Endothelial cell of umbilical vein (primary cell): Measurements from ENCODE around the gene H2BK1. TPM values are rescaled to one million over a fixed set of nuclear protein-coding genes. Genes with fewer than 3 reads are reported as not detected.

Source experiments
- BruUV-seq: library from RNA; stranded (reverse); fragments of 400-500 nt; replicated peaks from 2 replicates; lab custom pipeline; 2021; lab: Mats Ljungman, UMichigan
- CTCF ChIA-PET: fragments of 300-600, 350-600 bp; sonication (Branson Sonifier 250); formaldehyde crosslinking; loops from one replicate; lab custom pipeline; 2021; ENCODE audit warnings: antibody characterized with exemption, inconsistent platforms; lab: Charles Lee
- POLR2A ChIA-PET: fragments of 300-600, 350-600 bp; sonication (Branson Sonifier 250); formaldehyde crosslinking; loops from one replicate; lab custom pipeline; 2021; ENCODE audit warnings: antibody characterized with exemption, inconsistent platforms; lab: Charles Lee
- DNase-seq: peaks from one replicate; pipeline ENCODE4 v3.0.0-alpha.2; 2011; ENCODE audit warnings: low read depth, low spot score
- FAIRE-seq: peaks from 2 replicates; lab custom pipeline; 2011; peaks lifted over from hg19 to GRCh38; lab: Jason Lieb, UNC
- H2AFZ ChIP-seq: 2 replicates; pipeline ENCODE4 v1.6.0; 2012; ENCODE audit warnings: low read depth, low read length, control low read depth, inconsistent platforms
- H3K27ac ChIP-seq: 2 replicates; pipeline ENCODE4 v1.5.1; 2011; ENCODE audit warnings: low read depth, mild to moderate bottlenecking, control low read depth, low read length, moderate library complexity; ENCODE audit not compliant: insufficient read depth
- H3K27me3 ChIP-seq, 2 experiments: 2 replicates each; pipeline versions ENCODE4 v1.6.0 to v1.6.1; 2011; ENCODE audit warnings: low read length in 2 of 2, mixed read lengths in 1 of 2; ENCODE audit not compliant: control insufficient read depth in 2 of 2, insufficient read depth in 2 of 2
- H3K36me3 ChIP-seq, 2 experiments: 2 replicates in 1 of 2; 3 replicates in 1 of 2; pipeline ENCODE4 v1.5.1; 2011; ENCODE audit warnings: low read length in 2 of 2, mild to moderate bottlenecking in 1 of 2, moderate library complexity in 1 of 2; ENCODE audit not compliant: control insufficient read depth in 2 of 2, insufficient read depth in 2 of 2; ENCODE audit errors: extremely low read depth in 1 of 2
- H3K4me1 ChIP-seq: 3 replicates; pipeline ENCODE4 v1.5.1; 2011; ENCODE audit warnings: mild to moderate bottlenecking, low read length; ENCODE audit not compliant: control insufficient read depth, insufficient read depth; ENCODE audit errors: extremely low read depth
- H3K4me2 ChIP-seq: 2 replicates; pipeline ENCODE4 v1.6.1; 2011; ENCODE audit warnings: low read length, control low read depth, mixed read lengths; ENCODE audit not compliant: insufficient read depth
- H3K4me3 ChIP-seq, 3 experiments: fragments of 200-600 bp in 1 of 3; sonication (generic), shearing (Covaris generic) in 1 of 3; replicated peaks in 1 of 3; 2 replicates each; pipeline ENCODE4 v1.5.1; 2011 to 2016; ENCODE audit warnings: control low read depth in 3 of 3, low read length in 3 of 3, mild to moderate bottlenecking in 2 of 3, inconsistent platforms in 1 of 3, low read depth in 1 of 3, moderate library complexity in 1 of 3; ENCODE audit not compliant: insufficient read depth in 1 of 3
- H3K79me2 ChIP-seq: 2 replicates; pipeline ENCODE4 v1.6.0; 2012; ENCODE audit warnings: low read length, inconsistent platforms; ENCODE audit not compliant: control insufficient read depth, insufficient read depth
- H3K9ac ChIP-seq: replicated peaks from 2 replicates; pipeline ENCODE3; 2011; ENCODE audit warnings: low read length, control low read depth; ENCODE audit not compliant: insufficient read depth; ENCODE audit errors: extremely low read depth
- H3K9me1 ChIP-seq: replicated peaks from 3 replicates; pipeline ENCODE4 v1.6.0; 2011; ENCODE audit warnings: mild to moderate bottlenecking, low read length; ENCODE audit not compliant: control insufficient read depth, insufficient read depth; ENCODE audit errors: extremely low read depth
- H3K9me3 ChIP-seq: replicated peaks from 2 replicates; pipeline ENCODE4 v1.5.1; 2012; ENCODE audit warnings: low read length, inconsistent platforms; ENCODE audit not compliant: control insufficient read depth, insufficient read depth
- H4K20me1 ChIP-seq: replicated peaks from 2 replicates; pipeline ENCODE3; 2011; ENCODE audit warnings: mild to moderate bottlenecking, low read length; ENCODE audit not compliant: control insufficient read depth, insufficient read depth; ENCODE audit errors: extremely low read depth
- CTCF ChIP-seq, 2 donors: IDR thresholded peaks; 1 replicate in 1 of 2; 2 replicates in 1 of 2; pipeline ENCODE4 v1.5.1; 2011; ENCODE audit warnings: low read length in 2 of 2, mild to moderate bottlenecking in 2 of 2, moderate library complexity in 2 of 2, control low read depth in 1 of 2, inconsistent platforms in 1 of 2, low read depth in 1 of 2; ENCODE audit not compliant: insufficient read depth in 1 of 2; ENCODE audit errors: extremely low read depth in 1 of 2
- EZH2 ChIP-seq: IDR thresholded peaks from 2 replicates; pipeline ENCODE4 v1.6.1; 2012; ENCODE audit warnings: borderline replicate concordance, low read depth, mild to moderate bottlenecking, moderate library complexity, low read length, inconsistent platforms; ENCODE audit not compliant: severe bottlenecking
- FOS ChIP-seq: IDR thresholded peaks from 2 replicates; pipeline ENCODE4 v1.6.1; 2011; ENCODE audit warnings: mild to moderate bottlenecking, low read length, moderate library complexity, borderline replicate concordance; ENCODE audit not compliant: insufficient read depth
- JUN ChIP-seq: IDR thresholded peaks from 2 replicates; pipeline ENCODE4 v1.6.1; 2011; ENCODE audit warnings: borderline replicate concordance, low read depth; ENCODE audit not compliant: insufficient read length, insufficient read depth
- MAX ChIP-seq: IDR thresholded peaks from 2 replicates; pipeline ENCODE4 v1.6.1; 2011; ENCODE audit not compliant: insufficient read depth, insufficient read length
- MYC ChIP-seq: IDR thresholded peaks from one replicate; pipeline ENCODE4 v1.6.1; 2011; ENCODE audit warnings: mild to moderate bottlenecking, low read depth, low read length
- POLR2A ChIP-seq: IDR thresholded peaks from 2 replicates; pipeline ENCODE4 v1.6.1; 2012; ENCODE audit warnings: low read depth, mild to moderate bottlenecking, control low read depth, low read length
- POLR2AphosphoS5 ChIP-seq: IDR thresholded peaks from 2 replicates; pipeline ENCODE4 v1.6.1; 2012; ENCODE audit warnings: low read depth, mild to moderate bottlenecking, control low read depth, low read length, moderate library complexity; ENCODE audit not compliant: insufficient read depth
- dilution Hi-C: fragments of 300-500 bp; cut with MboI; formaldehyde crosslinking; loops from one replicate; pipeline ENCODE4 v1.15.0; 2019; ENCODE audit warnings: low sequenced_read_pairs; ENCODE audit not compliant: extremely low pct_ligation_motif_present
- intact Hi-C: fragments of 100-400 bp; cut with micrococcal nuclease; formaldehyde crosslinking; loops from one replicate; pipeline ENCODE4 v1.10.0; 2022
- polyA plus RNA-seq, 4 experiments: library from polyadenylated mRNA; depleted of rRNA in 3 of 4; stranded (reverse) in 3 of 4; unstranded in 1 of 4; fragments of >200 nt; gene quantifications; 2 replicates each; pipeline versions ENCODE4 v1.2.1 to v1.2.3, GENCODE V29; 2011 to 2012; ENCODE audit warnings: missing spikeins in 1 of 4
- total RNA-seq: library from RNA; stranded (reverse); gene quantifications from 2 replicates; pipeline ENCODE4 v1.2.3, GENCODE V29; 2021

The H2BK1 gene
- total and polyA plus RNA-seq, 2 donors (not counting 3 experiments of a cell fraction or from before 2014, with no cell fraction given): not detected

GRCh38 chr7:151207804-151208203, 2.5 kb downstream of the H2BK1 start:
- dilution Hi-C loops: no loop called here

More at GRCh38 chr7:151207804-151208203, 2.5 kb downstream of the H2BK1 start:
- Histone ChIP-seq H3K27ac (no peak overlapping the region), H3K36me3 (no peaks in the 10 kb centered on the region), H4K20me1 (no peaks in the 10 kb centered on the region), H2AFZ (no peak overlapping the region), H3K9me3 (no peaks in the 10 kb centered on the region), H3K9me1 (no peaks in the 10 kb centered on the region), H3K9ac (no peak overlapping the region), H3K79me2 (no peaks in the 10 kb centered on the region), H3K4me3 (no peak overlapping the region), H3K4me2 (no peak overlapping the region), H3K27me3 (peaks cover 2 to 7% of the 10 kb centered on the region in 2 experiments), H3K4me1 (no peaks in the 10 kb centered on the region)
- ChIA-PET CTCF (no interaction called here), POLR2A (interaction anchor here (2.5 kb wide), 1 partner anchor 19 kb away, joined by 5 read pairs; the partner anchor contains the start of gene ABCF2)
- intact Hi-C loops: no loop called here
- no peak for TF ChIP-seq EZH2
- no peak for TF ChIP-seq FOS
- TF ChIP-seq MYC: no peak
- no peak for TF ChIP-seq POLR2AphosphoS5
- no peak for TF ChIP-seq CTCF (IDR thresholded peaks at IDR 0.05; ENCODE audit: extremely low read depth in 1 of 2, insufficient read depth in 1 of 2, low read depth in 1 of 2, low read length in 2 of 2)
- no peak for TF ChIP-seq POLR2A
- no peak for TF ChIP-seq MAX
- TF ChIP-seq JUN: no peak
- no TSS peak for BruUV-seq
- FAIRE-seq (no peak), DNase-seq (no peak)
